GM21447 (cell line): Measurements from ENCODE around the gene TMEM170A.

ENCODE experiments used
- ATAC-seq: cut with Tn5 transposase; IDR thresholded peaks from one replicate; pipeline ENCODE4 v1.9.1; 2021; ENCODE audit not compliant: unreplicated experiment

The TMEM170A gene

GRCh38 chr16:75482434-75483205, 18.1 kb upstream of the TMEM170A start:
- no peak for ATAC-seq

GRCh38 chr16:75481475-75481874, 17.0 kb upstream of the TMEM170A start:
- no peak for ATAC-seq

- no peak for ATAC-seq
Measured at GRCh38 chr16:75479421-75479990, 15.0 kb upstream of the TMEM170A start.

- ATAC-seq, result no peak
Measured at GRCh38 chr16:75478480-75479345, 14.2 kb upstream of the TMEM170A start.

GRCh38 chr16:75477680-75478473, 13.4 kb upstream of the TMEM170A start:
- no peak for ATAC-seq

GRCh38 chr16:75476817-75477216, 12.3 kb upstream of the TMEM170A start:
- no peak for ATAC-seq

GRCh38 chr16:75475420-75475847, 10.9 kb upstream of the TMEM170A start:
- no peak for ATAC-seq

- ATAC-seq, result no peak
Measured at GRCh38 chr16:75472908-75473877, 8.7 kb upstream of the TMEM170A start.

- ATAC-seq, result peak; percentile 78
Measured at GRCh38 chr16:75471723-75472633, 7.5 kb upstream of the TMEM170A start.

GRCh38 chr16:75466760-75467159, 2.3 kb upstream of the TMEM170A start:
- no peak for ATAC-seq

- ATAC-seq, result peak; percentile 13
Measured at GRCh38 chr16:75463389-75464121, 934 bp downstream of the TMEM170A start.

- peak; percentile 23 for ATAC-seq
Measured at GRCh38 chr16:75462806-75463205, 1.7 kb downstream of the TMEM170A start.

GRCh38 chr16:75461575-75461974, 2.9 kb downstream of the TMEM170A start:
- ATAC-seq, result no peak

- no peak for ATAC-seq
Measured at GRCh38 chr16:75460446-75460845, 4.0 kb downstream of the TMEM170A start.

- no peak for ATAC-seq
Measured at GRCh38 chr16:75459691-75460090, 4.8 kb downstream of the TMEM170A start.

- ATAC-seq, result no peak
Measured at GRCh38 chr16:75458439-75458838, 6.0 kb downstream of the TMEM170A start.

- no peak for ATAC-seq
Measured at GRCh38 chr16:75458029-75458428, 6.5 kb downstream of the TMEM170A start.

- no peak for ATAC-seq
Measured at GRCh38 chr16:75457485-75458021, 6.9 kb downstream of the TMEM170A start.
